ENCODE results near the gene CCL21. TPM values are rescaled to one million over a fixed set of nuclear protein-coding genes. Genes with fewer than 3 reads are reported as not detected.

CCL21 gene
- polyA plus RNA-seq, 3 donors = not detected

- H3K79me2 ChIP-seq (ENCODE audit: insufficient read depth, low read length) = peaks cover 20% of the 10 kb centered on the region
- Mint-ChIP-seq H3K4me1 (peaks cover 26% of the 10 kb centered on the region), H3K36me3 (peaks cover 18 to 22% of the 10 kb centered on the region in 2 donors), H3K27ac (peak overlapping the region; percentile 74 to 99 (median 91)), H3K9me3 (peaks cover 4 to 11% (median 9%) of the 10 kb centered on the region in 7 donors), H3K27me3 (ENCODE audit: low read depth in 3 of 3) (peaks cover 0 to 3% (median 3%) of the 10 kb centered on the region in 3 donors), H3K4me3 (peak overlapping the region; percentile 82 to 91)
- peak overlapping the region; percentile 57 for H3K9ac ChIP-seq (ENCODE audit: insufficient read depth, low read length, poor library complexity, severe bottlenecking)
- no peaks in the 10 kb centered on the region for H3K27me3 ChIP-seq (ENCODE audit: control insufficient read depth in 2 of 2, insufficient read depth in 2 of 2, low read length in 2 of 2)
- H3K9me3 ChIP-seq (replicated peaks in 1 of 2; ENCODE audit: control insufficient read depth in 1 of 2, insufficient read depth in 1 of 2, low read length in 2 of 2) = peaks cover 2 to 4% of the 10 kb centered on the region in 2 donors
- peak overlapping the region; percentile 94 for H2AFZ ChIP-seq (ENCODE audit: insufficient read depth, low read depth, low read length, poor library complexity, severe bottlenecking)
- no peaks in the 10 kb centered on the region for H4K20me1 ChIP-seq (ENCODE audit: insufficient read depth, low read length)
- H3K4me3 ChIP-seq (replicated peaks in 1 of 3; ENCODE audit: low read depth in 2 of 3, low read length in 3 of 3) = peak overlapping the region; percentile 64 to 87 (median 71)
- 7% methylated on average over 14 of the region's 18 CpGs for WGBS (ENCODE audit: insufficient coverage)
- peak overlapping the region; percentile 26 to 49 for H3K27ac ChIP-seq (ENCODE audit: low read depth in 1 of 2, low read length in 2 of 2)
- intact Hi-C loops (cut with micrococcal nuclease) = loop anchor here (10.0 kb wide), 2 partner anchors 320 to 450 kb away; partner anchors contain the start of genes ATOSB (in 1 of the 2) and DNAJB5 (in 1 of the 2)
- DNase-seq = peak; percentile 69 to 75 (median 74)
- peaks cover 16 to 19% of the 10 kb centered on the region in 2 donors for H3K4me1 ChIP-seq (ENCODE audit: control insufficient read depth in 1 of 2, insufficient read depth in 2 of 2, low read length in 2 of 2)
- H3K36me3 ChIP-seq (replicated peaks in 1 of 2; ENCODE audit: control insufficient read depth in 1 of 2, insufficient read depth in 2 of 2, low read length in 2 of 2) = peaks cover 0 to 8% of the 10 kb centered on the region in 2 donors
- TF ChIP-seq CTCF (IDR thresholded peaks at IDR 0.05) = peak; percentile 88
- H3K4me2 ChIP-seq (replicated peaks; ENCODE audit: extremely low read depth, low read length, poor library complexity, severe bottlenecking) = peak overlapping the region; percentile 94
Observed at GRCh38 chr9:34664281-34665066, 45.5 kb downstream of the CCL21 start.

- no peak overlapping the region for H3K4me3 ChIP-seq (replicated peaks in 1 of 3; ENCODE audit: low read depth in 2 of 3, low read length in 3 of 3)
- Mint-ChIP-seq H3K4me3 (no peak overlapping the region), H3K36me3 (peaks cover 7 to 10% of the 10 kb centered on the region in 2 donors), H3K9me3 (peaks cover 0 to 3% (median 2%) of the 10 kb centered on the region in 7 donors), H3K27ac (no peak overlapping the region), H3K4me1 (peaks cover 26% of the 10 kb centered on the region), H3K27me3 (ENCODE audit: low read depth in 3 of 3) (peaks cover 0 to 3% (median 3%) of the 10 kb centered on the region in 3 donors)
- no peaks in the 10 kb centered on the region for H4K20me1 ChIP-seq (ENCODE audit: insufficient read depth, low read length)
- no peak for TF ChIP-seq CTCF (IDR thresholded peaks at IDR 0.05)
- H3K36me3 ChIP-seq (replicated peaks in 1 of 2; ENCODE audit: control insufficient read depth in 1 of 2, insufficient read depth in 2 of 2, low read length in 2 of 2) = no peaks in the 10 kb centered on the region
- no peaks in the 10 kb centered on the region for H3K9me3 ChIP-seq (replicated peaks in 1 of 2; ENCODE audit: control insufficient read depth in 1 of 2, insufficient read depth in 1 of 2, low read length in 2 of 2)
- intact Hi-C loops (cut with micrococcal nuclease) = loop anchor here (10.0 kb wide), 2 partner anchors 322 to 452 kb away; partner anchors contain the start of genes ATOSB (in 1 of the 2) and DNAJB5 (in 1 of the 2)
- H3K27me3 ChIP-seq (ENCODE audit: control insufficient read depth in 2 of 2, insufficient read depth in 2 of 2, low read length in 2 of 2) = no peaks in the 10 kb centered on the region
- peaks cover 20% of the 10 kb centered on the region for H3K79me2 ChIP-seq (ENCODE audit: insufficient read depth, low read length)
- H2AFZ ChIP-seq (ENCODE audit: insufficient read depth, low read depth, low read length, poor library complexity, severe bottlenecking) = no peak overlapping the region
- no peak overlapping the region for H3K27ac ChIP-seq (ENCODE audit: low read depth in 1 of 2, low read length in 2 of 2)
- H3K9ac ChIP-seq (ENCODE audit: insufficient read depth, low read length, poor library complexity, severe bottlenecking) = no peak overlapping the region
- H3K4me2 ChIP-seq (replicated peaks; ENCODE audit: extremely low read depth, low read length, poor library complexity, severe bottlenecking) = no peak overlapping the region
- DNase-seq = no peak
- peaks cover 16 to 19% of the 10 kb centered on the region in 2 donors for H3K4me1 ChIP-seq (ENCODE audit: control insufficient read depth in 1 of 2, insufficient read depth in 2 of 2, low read length in 2 of 2)
Observed at GRCh38 chr9:34663303-34663605, 46.7 kb downstream of the CCL21 start.

Measured in CD14-positive monocyte (primary cell).